ENCODE results near the gene SPRR4.
A peak's percentile ranks its signal among the peaks of the same experiment; 100 is the strongest.

SPRR4 gene, protein sequence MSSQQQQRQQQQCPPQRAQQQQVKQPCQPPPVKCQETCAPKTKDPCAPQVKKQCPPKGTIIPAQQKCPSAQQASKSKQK

DNA sequence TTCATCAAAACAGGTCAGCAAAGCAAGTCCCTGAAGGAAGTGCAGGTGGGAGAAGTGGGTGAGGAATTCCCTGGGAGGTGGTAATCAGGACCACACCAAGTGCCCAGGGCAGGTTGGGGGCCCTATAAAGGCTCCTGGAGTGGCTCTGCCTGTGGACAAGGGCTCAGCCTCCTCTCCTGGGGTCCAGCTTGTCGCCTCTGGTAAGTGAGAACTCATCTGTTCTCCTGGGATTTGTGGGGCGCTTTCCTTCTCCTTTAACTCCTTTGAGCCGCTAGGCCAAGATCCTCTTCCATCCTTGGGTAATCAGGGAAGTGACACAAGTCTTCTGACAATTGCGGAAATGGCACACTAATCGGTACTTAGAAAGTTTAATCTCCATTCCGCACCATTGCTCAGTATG lies at the start of gene SPRR4:
Gene SPRR4, plus strand, starts transcription at position 154 of the 400 bp plus-strand sequence. CDS start 1,243 bp downstream, outside the sequence.
- no peak for DNase-seq

DNA sequence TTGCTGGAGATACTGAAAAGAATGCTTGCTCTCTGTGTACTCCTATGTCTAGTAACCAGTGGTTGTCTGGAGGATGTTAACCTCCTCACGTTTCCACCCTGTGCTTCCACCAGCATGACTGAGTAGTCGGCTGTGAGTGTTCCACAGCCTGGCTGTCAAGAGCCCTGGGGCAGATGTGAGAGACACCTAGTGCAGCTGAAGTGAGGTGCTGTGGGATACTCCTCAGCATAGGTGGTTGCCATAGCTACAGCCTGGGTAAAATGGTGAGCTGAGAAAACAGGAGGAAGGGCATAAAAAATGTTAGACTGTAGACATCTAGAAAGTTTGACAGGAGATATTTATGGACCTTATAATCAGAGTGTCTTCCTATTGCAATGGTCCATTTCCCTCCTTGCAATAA lies 46.3 kb upstream of the SPRR4 start:
- DNase-seq = no peak

DNA sequence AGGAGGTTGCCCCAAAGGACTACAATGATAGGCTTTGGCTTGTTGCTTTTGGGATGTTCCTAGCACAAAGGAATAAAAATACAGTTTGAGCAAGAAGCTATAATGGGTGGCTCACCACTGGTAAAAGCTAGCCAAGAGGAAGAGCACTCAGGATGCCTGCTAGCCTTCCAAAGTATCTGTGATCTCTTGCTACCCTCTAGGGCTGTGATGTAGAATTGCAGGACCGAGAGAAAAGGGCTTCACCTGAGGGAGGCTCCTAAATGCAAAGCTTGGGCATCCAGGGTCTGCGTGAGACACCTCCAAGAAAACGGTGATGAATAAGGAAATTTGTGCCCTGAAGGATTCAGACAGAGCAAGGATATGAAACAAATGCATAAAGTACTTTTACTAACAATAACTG lies 44.4 kb upstream of the SPRR4 start:
- peak; percentile 37 for DNase-seq

DNA sequence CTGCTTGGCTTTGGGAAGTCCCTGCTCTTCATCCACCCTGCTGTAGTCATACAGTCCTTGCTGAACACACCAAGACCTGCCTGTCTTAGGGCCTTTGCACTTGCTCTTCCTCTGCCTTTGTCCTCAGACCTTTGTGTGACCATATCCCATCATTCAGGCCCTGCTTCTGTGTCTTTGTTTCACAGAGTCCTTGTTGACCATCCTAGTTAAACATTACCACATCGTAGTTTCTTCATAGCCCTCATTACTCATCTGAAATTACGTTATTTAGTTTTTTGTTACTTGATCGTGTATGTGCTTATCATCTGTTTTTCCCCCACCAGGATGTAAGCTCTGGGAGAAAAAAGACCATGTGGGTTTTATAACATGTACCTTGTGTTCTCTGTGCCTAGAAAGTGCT lies 41.8 kb upstream of the SPRR4 start:
- DNase-seq = no peak

DNA sequence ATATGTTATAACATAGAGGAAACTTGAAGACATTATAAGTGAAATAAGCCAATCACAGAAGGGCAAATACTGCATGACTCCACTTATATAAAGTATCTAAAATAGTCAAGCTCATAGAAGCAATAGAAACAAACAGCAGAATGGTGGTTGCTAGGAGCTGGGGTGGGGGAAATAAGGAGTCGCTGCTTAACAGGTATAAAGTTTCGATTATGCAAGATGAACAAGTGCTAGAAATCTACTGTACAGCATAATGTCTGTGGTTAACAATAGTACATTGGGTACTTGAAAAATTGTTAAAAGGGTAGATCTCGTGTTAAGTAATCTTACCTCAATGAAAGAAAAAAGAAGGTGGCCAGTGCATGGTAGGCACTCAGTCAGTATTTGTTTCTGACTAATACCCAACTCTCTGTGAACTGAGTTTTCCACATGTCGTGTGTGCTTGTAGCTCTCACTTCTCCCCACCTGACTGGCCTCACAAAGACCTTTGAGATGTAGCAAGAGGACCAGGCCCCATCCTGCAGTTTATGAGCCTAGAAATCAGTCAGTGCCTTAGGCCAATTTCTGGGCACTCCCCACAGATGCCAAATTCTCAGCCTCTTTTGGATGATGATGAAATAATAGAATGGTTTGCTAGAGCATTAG lies 38.2 kb upstream of the SPRR4 start:
- no peak for DNase-seq

DNA sequence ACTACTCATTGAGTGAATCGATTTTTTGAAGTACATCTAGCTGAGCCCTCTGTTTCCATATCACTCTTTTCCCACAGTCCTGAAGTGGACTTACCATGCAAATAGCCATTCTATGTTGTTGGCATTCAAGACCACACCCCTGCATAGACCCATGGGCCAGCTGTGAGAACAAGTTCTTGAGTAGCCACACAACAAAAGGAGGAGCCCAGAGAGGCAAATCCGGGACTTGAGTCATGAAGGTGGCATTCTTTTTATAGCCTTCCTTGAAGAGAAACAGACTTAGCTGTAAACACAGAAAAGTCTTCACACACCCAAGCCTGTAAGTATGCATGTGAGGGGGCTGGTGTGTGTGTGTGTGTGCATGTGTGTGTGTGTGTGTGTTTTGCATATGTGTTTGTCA lies 37.3 kb upstream of the SPRR4 start:
- DNase-seq = no peak

DNA sequence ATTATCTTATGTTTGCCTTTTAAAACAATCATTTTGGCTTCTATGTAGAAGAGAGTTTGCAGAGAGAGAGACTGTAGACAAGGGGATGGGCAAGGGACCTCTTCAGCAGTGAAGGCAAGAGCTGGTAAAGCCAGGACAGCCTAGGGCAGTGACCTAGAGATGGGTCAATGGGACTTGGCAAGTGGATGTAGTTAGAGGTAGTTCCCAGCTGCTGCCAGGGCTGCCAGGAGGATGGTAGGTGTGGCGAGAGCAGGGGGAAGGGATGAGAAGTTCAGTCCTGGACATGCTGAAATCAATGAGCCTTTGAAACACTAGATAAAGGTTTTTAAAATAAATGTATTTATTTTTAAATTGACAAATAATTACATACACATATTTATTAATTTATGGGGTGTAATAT lies 29.8 kb upstream of the SPRR4 start:
- no peak for DNase-seq

DNA sequence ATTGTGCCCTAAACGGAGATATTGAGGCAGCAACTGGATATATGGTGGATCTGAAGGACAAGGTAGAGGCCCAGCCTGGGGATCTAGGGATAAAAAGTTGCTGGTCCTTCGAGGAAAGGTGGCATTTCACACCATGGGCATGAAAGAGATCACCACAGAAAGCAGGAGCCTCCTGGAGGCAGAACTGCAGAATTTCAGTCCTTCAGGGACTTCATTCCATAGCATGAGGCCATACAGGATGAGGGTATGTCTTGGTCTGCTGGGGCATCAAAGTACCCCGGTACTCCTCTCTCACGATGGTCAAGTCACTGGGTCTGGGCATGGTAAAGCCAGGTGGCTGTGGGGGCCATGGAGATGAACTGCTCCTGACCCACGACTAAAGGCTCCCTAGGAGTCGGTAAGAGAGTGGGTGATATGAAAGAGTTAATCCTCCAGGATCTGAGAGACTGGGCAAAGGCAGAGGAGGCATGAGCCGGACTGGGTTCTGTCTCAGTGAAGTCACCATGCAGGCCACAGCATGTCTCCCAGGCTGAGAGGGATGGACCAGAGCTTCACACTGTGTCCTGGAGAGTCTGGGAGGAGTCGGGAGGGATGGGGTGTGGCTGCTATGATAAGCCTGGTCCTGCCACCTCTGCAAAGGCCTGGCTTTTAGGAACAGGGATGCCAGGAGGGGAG lies 29.3 kb upstream of the SPRR4 start:
- no peak for DNase-seq

DNA sequence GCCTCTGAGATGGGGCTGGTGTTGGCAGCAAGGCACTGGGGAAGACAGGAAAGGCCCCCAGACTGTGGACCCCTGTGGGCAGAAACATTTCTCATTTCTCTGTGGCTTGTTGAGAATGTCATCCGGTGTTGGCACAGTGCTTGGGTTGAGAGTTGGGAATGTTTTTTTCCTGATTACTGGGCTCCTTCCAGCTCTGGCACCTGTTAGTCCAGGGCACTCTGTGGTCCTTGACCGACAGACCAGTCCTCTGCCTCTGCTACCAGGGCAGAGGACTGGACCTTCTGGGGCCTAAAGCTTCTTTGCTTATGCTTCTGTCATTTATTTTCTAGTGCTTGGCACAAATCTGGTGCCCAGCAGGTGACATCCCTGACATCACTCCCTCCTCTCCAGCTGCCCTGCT lies 28.3 kb upstream of the SPRR4 start:
- DNase-seq = no peak

DNA sequence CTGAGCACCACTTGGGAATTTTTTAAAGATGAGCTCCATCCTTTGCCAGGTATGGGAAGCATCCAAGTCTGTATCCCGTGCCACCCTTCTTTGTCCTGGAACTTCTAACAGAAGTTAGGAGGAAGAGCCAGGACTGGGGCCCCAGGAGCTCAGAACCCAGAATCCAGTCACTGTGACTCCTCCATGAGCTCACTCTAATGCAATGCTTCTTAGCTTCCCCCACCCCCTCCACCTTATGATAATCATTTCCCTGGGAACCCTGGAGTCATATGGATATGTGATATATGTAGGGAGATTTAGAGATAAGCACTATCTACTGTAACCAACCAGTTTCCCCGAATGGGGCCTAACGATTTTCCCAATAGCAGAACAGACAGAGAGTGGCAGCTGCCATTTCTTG lies 24.2 kb upstream of the SPRR4 start:
- DNase-seq = no peak

DNA sequence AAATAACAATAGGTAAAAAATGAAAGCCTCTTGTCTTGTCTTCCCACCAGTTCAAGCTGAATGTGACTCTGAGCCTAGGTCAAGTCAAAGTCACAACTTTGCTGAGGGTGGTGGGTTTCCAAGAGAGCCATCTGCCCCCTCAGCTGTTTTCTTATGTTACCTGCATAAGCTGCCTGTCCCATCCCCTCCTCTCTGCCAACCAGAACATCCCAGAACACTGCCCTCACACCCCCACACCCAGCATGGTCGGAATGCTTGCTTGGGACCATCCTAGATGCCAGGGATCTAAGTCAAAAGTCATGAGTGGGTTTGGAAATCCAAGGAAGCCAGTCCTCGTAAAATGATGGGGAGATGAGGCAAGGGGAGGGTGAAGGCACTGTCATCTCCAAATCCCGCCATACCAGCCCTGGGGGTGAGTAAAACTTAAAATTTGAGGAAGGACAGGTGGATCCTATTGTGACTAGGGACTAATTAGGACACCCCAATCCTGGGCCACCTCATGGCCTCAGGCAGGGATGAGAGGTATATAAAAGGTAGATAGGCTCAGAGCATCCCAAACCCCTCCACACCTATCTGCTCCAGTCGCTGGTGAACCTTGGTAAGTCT lies 23.7 kb upstream of the SPRR4 start, which contains the start of gene SPRR5:
Gene SPRR5, plus strand, starts transcription at position 556 of the 606 bp plus-strand sequence. CDS start 1,349 bp downstream, outside the sequence.
- no peak for DNase-seq

DNA sequence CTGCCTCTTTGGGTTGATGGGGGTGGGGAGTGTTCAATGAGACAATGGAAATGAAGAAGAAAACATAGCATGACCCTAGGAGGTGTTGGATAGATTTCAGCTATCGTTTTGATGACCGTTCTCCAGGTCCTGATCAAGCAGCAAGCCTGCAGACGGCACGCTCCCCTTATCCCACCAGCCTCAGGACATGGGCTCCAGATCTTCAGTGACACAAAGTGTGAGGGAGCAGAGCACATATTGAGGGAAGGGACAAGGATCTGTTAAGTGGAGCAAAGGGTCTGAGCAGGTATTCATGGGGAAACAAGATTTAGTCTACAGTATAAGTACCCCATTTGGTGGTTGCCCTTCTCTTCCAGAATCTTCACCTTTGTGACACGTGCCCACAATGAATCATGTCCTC lies 18.7 kb upstream of the SPRR4 start:
- no peak for DNase-seq

DNA sequence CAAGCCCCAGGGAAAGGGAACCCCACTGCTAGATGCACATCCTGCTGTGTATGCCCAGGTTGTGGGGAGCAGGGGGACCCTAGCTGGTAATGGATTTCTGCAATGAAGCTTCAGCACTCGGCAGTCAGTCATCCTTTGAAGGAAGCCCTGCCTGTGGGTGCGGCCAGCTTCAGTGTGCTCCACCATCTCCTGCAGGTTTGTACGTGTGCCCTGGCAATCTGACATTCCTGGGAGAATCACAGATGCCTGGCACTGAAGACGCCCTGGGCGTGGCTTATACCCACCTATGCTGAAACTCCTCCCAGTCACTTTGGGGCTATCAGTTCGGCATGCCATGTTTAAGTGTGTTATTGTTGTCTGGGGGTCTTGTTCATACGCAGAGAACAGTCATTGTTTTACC lies 16.7 kb upstream of the SPRR4 start:
- no peak for DNase-seq

DNA sequence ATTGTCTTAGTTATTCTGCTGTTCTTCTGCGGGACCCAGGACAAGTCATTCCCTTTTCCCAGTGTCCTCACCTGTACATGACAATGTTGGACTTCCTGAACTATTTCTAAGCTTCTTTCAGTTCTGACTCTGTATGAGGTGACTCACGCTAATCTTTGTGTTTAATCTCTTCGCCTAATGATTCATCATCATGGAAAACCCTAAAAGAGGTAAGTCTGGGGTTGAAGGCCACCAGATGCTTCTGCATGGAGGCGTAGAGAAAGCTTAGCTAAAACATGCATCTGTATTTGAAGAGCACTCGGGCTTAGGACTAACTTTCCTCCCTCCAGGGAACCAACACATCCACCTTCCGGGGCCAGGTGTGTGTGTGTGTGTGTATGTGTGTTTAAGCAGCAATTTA lies 16.0 kb upstream of the SPRR4 start:
- no peak for DNase-seq

DNA sequence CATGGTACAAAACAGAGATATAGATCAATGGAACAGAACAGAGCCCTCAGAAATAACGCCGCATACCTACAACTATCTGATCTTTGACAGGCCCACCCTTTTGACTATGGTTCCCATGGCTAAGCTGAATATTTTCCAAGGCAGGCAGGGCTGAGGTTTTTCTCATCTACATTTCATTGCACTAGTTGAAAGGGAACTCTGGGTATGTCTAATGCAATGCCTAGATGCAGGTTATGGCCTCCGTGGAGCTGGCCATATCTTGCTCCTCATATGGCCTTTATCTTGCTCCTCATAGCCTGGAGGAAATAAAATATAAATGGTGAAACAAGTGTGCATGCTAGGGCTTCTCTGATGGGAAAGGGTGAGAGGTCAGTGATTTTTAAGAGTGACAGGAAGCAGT lies 12.9 kb upstream of the SPRR4 start:
- no peak for DNase-seq

DNA sequence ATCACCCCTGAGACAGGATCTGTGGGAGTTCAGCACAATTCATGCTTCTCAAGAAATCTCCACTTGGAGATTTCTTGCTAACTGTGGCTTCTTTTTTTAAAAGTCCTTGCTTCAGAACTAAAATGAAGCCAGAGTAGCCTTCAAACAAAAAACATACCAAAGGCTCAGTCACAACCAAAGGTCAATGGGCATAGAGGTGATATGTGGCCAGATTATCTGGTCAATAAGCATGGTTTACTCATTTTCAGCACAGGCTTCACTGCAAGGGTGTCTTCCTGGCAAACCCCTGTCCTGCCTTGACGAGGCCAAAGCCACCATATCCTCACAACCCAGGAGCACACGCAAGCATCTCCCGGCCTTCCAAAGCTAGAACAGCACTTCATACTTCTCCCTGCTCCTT lies 11.2 kb upstream of the SPRR4 start:
- DNase-seq = no peak

DNA sequence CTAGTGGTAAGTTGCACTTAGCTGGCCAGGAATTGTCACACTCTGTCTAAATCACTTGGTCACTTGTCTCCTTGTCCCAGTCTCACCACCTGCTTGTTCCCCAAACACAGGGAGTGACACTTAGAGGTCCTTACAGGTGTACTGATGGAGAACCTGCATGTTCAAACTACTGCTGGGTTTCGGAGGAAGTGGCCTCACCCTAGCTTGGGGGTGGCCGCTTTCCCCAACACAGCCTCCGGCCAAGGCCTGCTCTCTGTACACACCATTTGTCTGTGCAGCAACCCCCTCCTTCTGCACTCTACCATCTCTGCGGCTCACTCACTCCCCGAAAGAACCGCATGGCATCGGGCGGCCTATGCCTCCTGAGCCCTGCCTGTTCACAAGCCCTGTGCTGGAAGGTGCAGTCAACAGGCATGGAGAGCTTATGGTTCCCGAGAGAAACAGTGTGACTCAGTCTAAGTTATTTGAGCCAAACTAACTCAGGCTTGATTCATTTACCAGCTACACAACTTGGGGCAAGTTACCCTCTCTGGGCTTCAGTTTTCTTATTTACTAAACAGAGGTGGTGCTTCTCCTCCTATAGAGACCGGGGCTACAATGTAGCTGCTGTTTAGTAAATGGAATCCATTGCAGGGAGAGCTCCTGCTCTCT lies 10.5 kb upstream of the SPRR4 start:
- DNase-seq = no peak

DNA sequence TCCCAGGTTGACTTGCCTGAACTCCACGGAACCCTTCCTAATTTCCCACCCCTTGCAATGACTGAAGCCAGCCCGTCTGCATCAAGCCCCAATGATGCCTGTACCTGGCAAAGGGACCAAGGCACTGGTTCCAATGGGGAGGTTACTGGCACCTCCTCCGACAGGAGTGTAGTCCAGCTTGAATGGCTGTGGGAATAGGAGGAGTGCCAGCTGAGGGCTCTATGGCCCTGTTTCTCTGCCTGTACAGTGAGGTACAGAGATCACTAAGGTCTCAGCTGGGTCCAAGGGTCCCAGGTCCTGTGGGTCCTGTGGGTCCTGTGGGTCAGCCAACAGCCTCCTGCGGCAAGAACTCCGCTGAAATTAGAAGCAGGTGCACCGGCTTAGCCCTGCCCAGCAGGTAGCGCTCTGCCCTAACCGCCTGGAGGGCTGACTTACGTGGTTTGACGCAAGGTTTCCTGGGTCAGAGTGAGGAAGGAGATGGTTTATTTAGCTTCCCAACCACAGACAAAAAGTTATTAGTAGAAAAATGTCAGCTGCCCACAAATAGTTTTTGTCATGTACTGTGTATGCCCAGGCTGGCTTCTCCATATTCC lies 9.9 kb upstream of the SPRR4 start:
- no peak for DNase-seq

DNA sequence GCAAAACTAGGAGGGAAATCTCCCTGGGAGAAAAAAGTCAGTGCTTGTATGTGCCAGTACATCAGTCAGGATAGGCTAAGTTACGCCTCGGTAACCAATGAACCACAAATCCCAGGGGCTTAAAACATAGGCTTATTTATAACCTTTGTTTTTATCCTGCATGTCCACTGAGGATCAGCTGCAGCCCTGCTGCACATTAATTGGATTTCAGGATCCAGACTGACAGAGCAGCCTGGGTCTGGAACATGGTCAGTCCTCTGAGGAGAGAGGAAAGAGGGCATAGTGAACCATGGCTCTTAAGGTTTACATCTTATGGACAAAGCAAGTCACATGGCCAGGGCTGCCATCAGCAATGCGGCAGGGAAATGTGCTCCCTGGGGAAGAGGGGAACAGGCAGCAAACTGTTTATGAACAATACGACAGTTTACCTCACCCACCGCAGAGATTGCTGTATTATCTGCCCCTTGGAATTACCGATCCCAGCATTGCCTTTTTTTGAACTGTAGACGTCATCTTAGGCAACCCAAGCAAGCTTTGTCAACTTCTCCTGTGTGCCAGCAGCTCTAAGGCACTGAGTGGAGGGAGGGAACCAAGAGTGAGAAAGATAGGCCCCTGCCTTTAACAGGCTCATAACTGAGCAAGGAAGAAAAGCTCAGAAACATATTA lies 9.1 kb upstream of the SPRR4 start:
- DNase-seq = no peak

DNA sequence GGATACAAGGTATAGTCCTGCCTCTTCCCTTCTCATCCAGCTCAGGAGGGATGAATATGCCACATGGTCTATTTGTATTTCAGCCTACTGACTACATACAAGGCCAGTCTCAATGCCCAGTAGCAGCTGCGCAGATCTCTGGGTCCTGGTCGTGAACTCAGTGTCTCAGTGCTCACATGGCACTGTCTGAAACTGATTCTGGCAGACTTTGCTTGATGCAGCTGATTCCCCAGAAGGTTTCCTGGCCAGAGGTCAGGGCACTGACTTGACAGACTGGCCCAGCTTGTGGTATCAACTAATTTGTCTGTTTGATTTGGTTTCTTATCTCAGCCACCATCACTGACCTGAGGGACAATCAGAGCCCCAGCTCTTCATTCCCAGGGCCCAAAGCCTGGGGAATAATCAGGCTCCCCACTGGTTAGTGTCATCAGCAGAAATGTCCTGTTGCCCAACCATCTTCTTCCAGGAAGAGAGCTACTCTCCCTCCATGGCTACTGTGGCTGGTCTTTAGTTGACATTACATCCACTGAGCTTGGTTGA lies 7.5 kb upstream of the SPRR4 start:
- no peak for DNase-seq

DNA sequence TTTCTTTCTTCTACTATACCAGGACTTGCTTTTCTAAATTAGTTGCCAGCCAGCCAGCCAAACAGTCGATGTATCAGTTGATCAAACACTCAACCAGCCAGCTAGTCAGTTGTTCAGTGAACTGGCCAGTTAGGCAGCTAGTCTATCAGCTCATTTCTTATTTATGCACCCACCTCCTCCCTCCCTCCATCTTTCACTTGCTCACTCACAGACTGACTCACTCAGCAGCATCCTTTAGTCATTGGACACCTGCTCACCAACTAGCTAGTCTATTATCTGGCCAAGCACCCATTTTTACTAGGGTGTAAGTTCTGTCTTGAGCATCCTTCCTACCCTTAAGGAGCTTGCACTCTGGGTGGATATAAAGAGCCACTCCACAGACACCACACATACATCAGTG lies 5.9 kb upstream of the SPRR4 start:
- no peak for DNase-seq

DNA sequence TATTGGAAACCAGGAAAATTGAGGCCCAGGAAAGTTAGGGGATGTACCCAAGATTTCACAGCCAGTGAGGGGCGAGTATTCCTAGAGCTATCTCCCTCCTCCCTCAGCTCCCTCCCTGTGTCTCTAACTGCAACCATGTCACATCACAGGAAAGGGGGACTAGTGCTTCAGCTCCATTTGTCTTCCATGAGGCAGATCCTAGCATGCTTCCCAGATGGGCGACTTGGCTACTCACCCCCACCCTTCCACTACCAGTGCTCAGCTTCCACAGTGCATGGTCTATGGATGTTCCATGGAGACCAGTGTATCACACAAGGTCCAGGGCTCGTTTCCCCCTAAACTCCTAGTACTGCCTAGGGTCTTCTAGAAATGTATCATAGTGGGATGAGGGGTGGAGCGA lies 4.6 kb upstream of the SPRR4 start:
- DNase-seq = no peak

DNA sequence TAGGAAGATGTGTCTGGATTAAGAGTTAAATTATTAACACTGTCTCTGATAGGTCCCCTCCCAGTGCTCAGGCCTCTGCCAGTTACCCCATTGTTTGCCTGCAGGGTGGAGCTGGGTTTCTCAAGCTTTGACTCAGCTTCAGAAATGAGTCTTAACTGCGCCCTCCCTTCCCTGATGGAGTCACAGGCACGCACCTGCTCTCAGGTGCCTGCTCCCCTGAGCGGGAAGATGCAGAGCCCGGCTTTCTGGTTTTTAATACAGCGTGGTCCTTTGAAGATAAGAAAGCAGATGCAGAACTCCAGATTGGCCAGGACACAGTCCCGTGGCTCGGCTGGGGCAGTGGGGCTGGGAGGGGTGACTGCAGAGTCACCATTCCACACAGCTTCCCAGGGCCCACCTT lies 3.2 kb upstream of the SPRR4 start:
- DNase-seq = no peak

Measured in fibroblast of skin of right biceps (primary cell).